Measurements from ENCODE around the gene MYH15. TPM values are rescaled to one million over a fixed set of nuclear protein-coding genes. Genes with fewer than 3 reads are reported as not detected.

Gene MYH15
- total RNA-seq, 6 experiments from 2014 or later = 0.19 to 0.59 (median 0.31) TPM

DNA sequence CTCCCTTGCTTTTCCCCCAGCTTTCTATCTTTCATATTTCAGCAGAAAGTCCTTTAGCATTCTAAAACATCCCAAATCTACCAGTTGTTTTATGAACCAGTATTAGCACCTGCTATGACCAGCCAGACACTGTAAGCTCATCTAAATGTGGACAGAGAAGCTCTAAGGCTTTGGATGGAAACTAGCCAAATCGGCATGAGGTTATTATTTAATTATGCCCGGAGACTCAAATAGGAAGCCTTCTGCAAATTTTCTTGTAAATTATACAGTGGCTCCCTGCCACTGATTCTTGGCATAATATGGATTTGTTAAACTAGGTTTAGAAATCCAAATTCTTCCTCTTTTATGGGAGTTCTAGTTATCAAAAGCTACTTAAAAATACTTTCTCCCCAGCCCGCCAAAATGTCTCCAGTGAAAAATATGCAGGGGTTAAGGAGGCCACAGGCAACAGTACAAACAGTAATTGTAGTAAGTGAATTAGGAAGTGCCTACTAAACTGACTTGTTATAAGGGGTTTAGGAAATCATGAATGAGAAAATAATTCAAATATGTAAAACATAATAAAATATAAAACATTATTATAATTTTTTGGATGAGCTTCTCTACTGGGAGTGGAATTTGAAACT lies 15.4 kb downstream of the MYH15 start:
- H3K27me3 Mint-ChIP-seq (ENCODE audit: insufficient read depth) = no peaks in the 10 kb centered on the region
- H3K36me3 Mint-ChIP-seq (ENCODE audit: low read depth) = no peaks in the 10 kb centered on the region
- H3K4me3 Mint-ChIP-seq = no peak overlapping the region
- no peak for DNase-seq
- H3K9me3 Mint-ChIP-seq = no peaks in the 10 kb centered on the region
- TF ChIP-seq, protein P1, sequence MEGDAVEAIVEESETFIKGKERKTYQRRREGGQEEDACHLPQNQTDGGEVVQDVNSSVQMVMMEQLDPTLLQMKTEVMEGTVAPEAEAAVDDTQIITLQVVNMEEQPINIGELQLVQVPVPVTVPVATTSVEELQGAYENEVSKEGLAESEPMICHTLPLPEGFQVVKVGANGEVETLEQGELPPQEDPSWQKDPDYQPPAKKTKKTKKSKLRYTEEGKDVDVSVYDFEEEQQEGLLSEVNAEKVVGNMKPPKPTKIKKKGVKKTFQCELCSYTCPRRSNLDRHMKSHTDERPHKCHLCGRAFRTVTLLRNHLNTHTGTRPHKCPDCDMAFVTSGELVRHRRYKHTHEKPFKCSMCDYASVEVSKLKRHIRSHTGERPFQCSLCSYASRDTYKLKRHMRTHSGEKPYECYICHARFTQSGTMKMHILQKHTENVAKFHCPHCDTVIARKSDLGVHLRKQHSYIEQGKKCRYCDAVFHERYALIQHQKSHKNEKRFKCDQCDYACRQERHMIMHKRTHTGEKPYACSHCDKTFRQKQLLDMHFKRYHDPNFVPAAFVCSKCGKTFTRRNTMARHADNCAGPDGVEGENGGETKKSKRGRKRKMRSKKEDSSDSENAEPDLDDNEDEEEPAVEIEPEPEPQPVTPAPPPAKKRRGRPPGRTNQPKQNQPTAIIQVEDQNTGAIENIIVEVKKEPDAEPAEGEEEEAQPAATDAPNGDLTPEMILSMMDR (IDR thresholded peaks at IDR 0.05) = no peak
- peaks cover 6% of the 10 kb centered on the region; the same call in 1 of the 2 replicates for H3K4me1 Mint-ChIP-seq (ENCODE audit: low read depth)
- H3K27ac Mint-ChIP-seq = no peak overlapping the region

DNA sequence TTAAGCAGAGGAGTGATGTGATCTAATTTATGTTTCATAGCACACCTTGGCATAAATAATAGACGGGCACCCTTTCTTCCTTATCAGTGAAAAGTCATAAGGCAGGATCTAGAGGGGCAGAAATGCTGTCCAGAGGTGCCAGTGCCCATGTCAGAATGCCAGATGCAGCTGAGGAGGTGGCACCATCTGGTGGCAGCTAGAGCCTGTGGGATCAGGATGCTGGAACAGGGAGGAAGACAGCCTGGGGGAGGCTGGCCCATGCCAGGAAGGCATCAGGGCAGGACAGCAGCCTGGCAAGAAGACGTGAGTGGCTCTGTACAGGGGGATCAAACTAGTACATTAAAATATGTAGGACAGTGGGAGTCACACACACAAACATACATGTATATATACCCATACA lies 16.5 kb downstream of the MYH15 start:
- Mint-ChIP-seq H3K4me3 (no peak overlapping the region), H3K9me3 (no peaks in the 10 kb centered on the region), H3K4me1 (ENCODE audit: low read depth) (peaks cover 17% of the 10 kb centered on the region), H3K27me3 (ENCODE audit: insufficient read depth) (no peaks in the 10 kb centered on the region), H3K27ac (no peak overlapping the region), H3K36me3 (ENCODE audit: low read depth) (no peaks in the 10 kb centered on the region)
- TF ChIP-seq, protein P1 (IDR thresholded peaks at IDR 0.05) = peak; percentile 73
- peak; percentile 11 for DNase-seq

DNA sequence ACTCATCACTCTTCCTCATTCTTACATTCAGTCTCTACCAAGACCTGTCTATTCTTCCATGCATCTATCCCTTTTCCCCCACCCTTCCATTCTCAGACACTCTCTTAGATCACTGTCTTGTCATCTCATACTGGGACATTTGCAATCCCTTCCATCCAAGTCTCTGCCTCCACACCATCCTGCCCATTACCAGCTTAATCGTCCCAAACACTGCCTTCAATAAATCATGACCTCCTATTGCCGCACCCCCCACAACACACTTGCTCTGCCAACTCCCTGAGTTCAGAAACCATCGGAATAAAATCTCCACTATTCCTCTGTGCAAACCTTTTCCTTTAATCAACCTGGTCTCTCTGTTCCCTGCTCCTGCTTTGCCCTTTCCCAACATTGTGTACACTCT lies 18.9 kb downstream of the MYH15 start:
- Mint-ChIP-seq H3K36me3 (ENCODE audit: low read depth) (no peaks in the 10 kb centered on the region), H3K27ac (no peak overlapping the region), H3K9me3 (no peaks in the 10 kb centered on the region), H3K27me3 (ENCODE audit: insufficient read depth) (no peaks in the 10 kb centered on the region), H3K4me3 (no peak overlapping the region), H3K4me1 (ENCODE audit: low read depth) (peaks cover 38% of the 10 kb centered on the region)
- DNase-seq = no peak
- TF ChIP-seq, protein P1 (IDR thresholded peaks at IDR 0.05) = no peak

DNA sequence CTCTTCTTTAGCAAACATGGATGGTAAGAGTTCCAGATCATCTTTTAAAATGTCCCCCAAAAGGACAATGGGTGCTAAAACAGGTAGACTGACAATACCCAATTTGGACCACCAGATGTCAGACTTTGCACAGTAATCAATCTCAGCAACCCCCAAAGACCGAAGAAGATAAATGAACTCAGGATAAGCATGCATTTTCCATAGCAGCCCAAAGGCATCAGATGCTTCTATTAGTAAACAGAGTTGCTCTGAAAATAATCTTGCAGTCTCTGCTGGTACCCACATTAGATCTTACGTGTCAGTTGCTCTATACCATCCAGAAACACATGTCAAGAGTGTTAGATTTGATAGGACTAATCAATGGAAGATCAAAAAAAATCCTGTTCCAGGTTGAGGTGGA lies 20.6 kb downstream of the MYH15 start:
- 0 out of 2 replicates have a peak, but pooled peaks cover 2% of the 10 kb centered on the region for H3K27me3 Mint-ChIP-seq (ENCODE audit: insufficient read depth)
- DNase-seq = peak; percentile 28
- TF ChIP-seq, protein P1 (IDR thresholded peaks at IDR 0.05) = peak; percentile 86

DNA sequence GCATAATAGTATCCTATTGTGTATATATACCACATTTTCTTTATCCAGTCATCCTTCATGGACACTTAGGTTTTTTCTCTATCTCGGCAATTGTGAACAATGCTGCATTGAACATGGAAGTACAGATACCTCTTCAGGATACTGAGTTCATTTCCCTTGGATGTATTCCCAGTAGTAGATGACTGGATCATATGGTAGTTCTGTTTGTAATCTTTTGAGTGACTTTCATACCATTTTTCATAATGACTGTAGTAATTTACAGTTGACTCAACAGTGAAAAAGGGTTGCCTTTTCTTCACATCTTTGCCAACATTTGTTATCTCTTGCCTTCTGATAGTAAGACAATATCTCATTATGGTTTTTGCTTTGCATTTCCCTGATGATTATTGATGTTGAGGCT lies 21.8 kb downstream of the MYH15 start:
- TF ChIP-seq, protein P1 (IDR thresholded peaks at IDR 0.05) = no peak
- H3K27ac Mint-ChIP-seq = peak overlapping the region; percentile 32; the same call in 1 of the 2 replicates
- H3K36me3 Mint-ChIP-seq (ENCODE audit: low read depth) = no peaks in the 10 kb centered on the region
- peaks cover 40% of the 10 kb centered on the region for H3K4me1 Mint-ChIP-seq (ENCODE audit: low read depth)
- H3K9me3 Mint-ChIP-seq = no peaks in the 10 kb centered on the region
- H3K27me3 Mint-ChIP-seq (ENCODE audit: insufficient read depth) = 0 out of 2 replicates have a peak, but pooled peaks cover 2% of the 10 kb centered on the region
- H3K4me3 Mint-ChIP-seq = 0 out of 2 replicates have a peak overlapping the region, but pooled peaks have one; percentile 12
- DNase-seq = peak; percentile 52

More for the DNA sequence above, 20.6 kb downstream of the MYH15 start:
- Mint-ChIP-seq H3K4me1 (ENCODE audit: low read depth) (peaks cover 42% of the 10 kb centered on the region), H3K9me3 (no peaks in the 10 kb centered on the region), H3K36me3 (ENCODE audit: low read depth) (no peaks in the 10 kb centered on the region), H3K27ac (no peak overlapping the region), H3K4me3 (no peak overlapping the region)

All from HFFc6 (cell line).